Measurements from ENCODE around the gene PPP1R14D.

Gene PPP1R14D

DNA sequence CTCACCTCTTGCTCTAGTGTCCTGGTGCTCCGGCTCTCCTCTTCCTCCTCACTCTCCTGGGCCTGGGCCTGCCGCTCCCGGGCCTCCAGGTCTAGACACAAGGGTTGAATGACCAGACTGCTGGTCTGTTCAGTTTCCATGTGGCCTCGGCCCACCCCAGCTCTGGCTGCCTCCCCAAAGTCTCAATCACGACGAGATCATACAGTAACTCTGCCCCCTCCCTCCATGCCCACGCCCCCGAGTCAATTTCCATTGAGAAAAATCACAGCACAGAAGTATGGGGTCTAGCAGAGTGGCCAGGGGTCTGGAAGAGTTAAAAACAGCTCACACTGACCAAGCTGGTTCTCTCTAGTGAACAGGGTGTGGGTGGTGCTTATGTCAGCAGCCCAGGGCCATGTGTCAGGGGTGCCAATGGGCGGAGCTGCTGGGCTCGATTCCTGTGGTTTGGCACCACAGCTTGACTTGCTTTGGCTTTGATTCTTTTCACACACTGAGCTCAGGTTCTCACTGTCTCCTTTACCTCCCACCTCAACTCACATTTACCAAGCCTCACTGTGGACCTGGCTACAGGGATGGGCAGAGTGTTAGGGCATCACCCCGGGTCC, 51.9 kb downstream of the PPP1R14D start:
- no peaks in the 10 kb centered on the region for H3K27me3 ChIP-seq (ENCODE audit: insufficient read depth, poor library complexity, severe bottlenecking)
- H3K27ac ChIP-seq (replicated peaks), result no peak overlapping the region
- H3K4me3 ChIP-seq (replicated peaks; ENCODE audit: insufficient read depth, low read length), result no peak overlapping the region
- no peak for DNase-seq (ENCODE audit: low read depth in 1 of 2, low spot score in 1 of 2)
- TF ChIP-seq REST (IDR thresholded peaks at IDR 0.05; ENCODE audit: insufficient replicate concordance, low read depth), result no peak

- no peak for TF ChIP-seq SPI1 (IDR thresholded peaks at IDR 0.05; ENCODE audit: borderline replicate concordance, low read depth)
- no peak for TF ChIP-seq POLR2AphosphoS5 (IDR thresholded peaks at IDR 0.05; ENCODE audit: low read depth)
- TF ChIP-seq GABPA (IDR thresholded peaks at IDR 0.05; ENCODE audit: low read depth), result no peak
- TF ChIP-seq, protein P1, sequence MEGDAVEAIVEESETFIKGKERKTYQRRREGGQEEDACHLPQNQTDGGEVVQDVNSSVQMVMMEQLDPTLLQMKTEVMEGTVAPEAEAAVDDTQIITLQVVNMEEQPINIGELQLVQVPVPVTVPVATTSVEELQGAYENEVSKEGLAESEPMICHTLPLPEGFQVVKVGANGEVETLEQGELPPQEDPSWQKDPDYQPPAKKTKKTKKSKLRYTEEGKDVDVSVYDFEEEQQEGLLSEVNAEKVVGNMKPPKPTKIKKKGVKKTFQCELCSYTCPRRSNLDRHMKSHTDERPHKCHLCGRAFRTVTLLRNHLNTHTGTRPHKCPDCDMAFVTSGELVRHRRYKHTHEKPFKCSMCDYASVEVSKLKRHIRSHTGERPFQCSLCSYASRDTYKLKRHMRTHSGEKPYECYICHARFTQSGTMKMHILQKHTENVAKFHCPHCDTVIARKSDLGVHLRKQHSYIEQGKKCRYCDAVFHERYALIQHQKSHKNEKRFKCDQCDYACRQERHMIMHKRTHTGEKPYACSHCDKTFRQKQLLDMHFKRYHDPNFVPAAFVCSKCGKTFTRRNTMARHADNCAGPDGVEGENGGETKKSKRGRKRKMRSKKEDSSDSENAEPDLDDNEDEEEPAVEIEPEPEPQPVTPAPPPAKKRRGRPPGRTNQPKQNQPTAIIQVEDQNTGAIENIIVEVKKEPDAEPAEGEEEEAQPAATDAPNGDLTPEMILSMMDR (IDR thresholded peaks at IDR 0.05; ENCODE audit: insufficient read depth, low read length), result no peak
- Histone ChIP-seq H3K27ac (replicated peaks) (no peak overlapping the region), H3K4me3 (replicated peaks; ENCODE audit: insufficient read depth, low read length) (no peak overlapping the region), H3K27me3 (ENCODE audit: insufficient read depth, poor library complexity, severe bottlenecking) (no peaks in the 10 kb centered on the region)
- DNase-seq (ENCODE audit: low read depth in 1 of 2, low spot score in 1 of 2), result no peak
These were observed 52.6 kb downstream of the PPP1R14D start for GRCh38 chr15:40775740-40776536.

- DNase-seq (ENCODE audit: low read depth in 1 of 2, low spot score in 1 of 2), result no peak
- H3K27me3 ChIP-seq (ENCODE audit: insufficient read depth, poor library complexity, severe bottlenecking), result no peaks in the 10 kb centered on the region
- TF ChIP-seq REST (IDR thresholded peaks at IDR 0.05; ENCODE audit: insufficient replicate concordance, low read depth) (no peak), GABPA (IDR thresholded peaks at IDR 0.05; ENCODE audit: low read depth) (no peak), SPI1 (IDR thresholded peaks at IDR 0.05; ENCODE audit: borderline replicate concordance, low read depth) (no peak), POLR2AphosphoS5 (IDR thresholded peaks at IDR 0.05; ENCODE audit: low read depth) (no peak)
- TF ChIP-seq, protein P1 (IDR thresholded peaks at IDR 0.05; ENCODE audit: insufficient read depth, low read length), result no peak
- no peak overlapping the region for H3K4me3 ChIP-seq (replicated peaks; ENCODE audit: insufficient read depth, low read length)
- H3K27ac ChIP-seq (replicated peaks), result no peak overlapping the region
These were observed 53.5 kb downstream of the PPP1R14D start for GRCh38 chr15:40775007-40775406.

DNA sequence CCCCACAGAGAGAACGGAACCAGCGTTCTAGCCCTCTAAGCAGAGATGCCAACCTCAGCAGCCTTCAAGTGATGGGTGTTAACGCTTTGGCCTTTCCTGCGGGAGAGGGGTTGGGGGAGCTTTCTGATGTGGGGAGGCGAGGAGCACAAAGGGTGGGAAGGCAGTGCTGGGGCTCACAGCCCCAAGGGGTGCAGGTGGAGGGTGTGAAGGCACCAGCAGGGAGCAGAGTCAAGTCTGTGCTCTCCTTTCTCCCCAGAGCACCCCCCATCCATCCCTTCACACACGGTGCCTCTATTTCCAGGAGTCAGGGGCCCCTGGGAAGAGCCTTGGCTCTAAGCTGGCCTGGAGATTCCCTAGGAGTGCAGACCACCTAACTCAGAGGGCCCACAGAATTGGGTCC, 54.6 kb downstream of the PPP1R14D start:
- H3K4me3 ChIP-seq (replicated peaks; ENCODE audit: insufficient read depth, low read length), result no peak overlapping the region
- H3K27me3 ChIP-seq (ENCODE audit: insufficient read depth, poor library complexity, severe bottlenecking), result no peaks in the 10 kb centered on the region
- TF ChIP-seq POLR2AphosphoS5 (IDR thresholded peaks at IDR 0.05; ENCODE audit: low read depth), result no peak
- TF ChIP-seq, protein P1 (IDR thresholded peaks at IDR 0.05; ENCODE audit: insufficient read depth, low read length), result no peak
- DNase-seq (ENCODE audit: low read depth in 1 of 2, low spot score in 1 of 2), result no peak
- H3K27ac ChIP-seq (replicated peaks), result no peak overlapping the region

Measured in HL-60 (cell line).